ENCODE results near the gene FOLH1. TPM values are rescaled to one million over a fixed set of nuclear protein-coding genes. Genes with fewer than 3 reads are reported as not detected.

FOLH1 gene
- total RNA-seq, 4 donors from 2014 or later: 0.29 to 10.7 (median 0.46) TPM; not detected in 1

Other genes with a start within 250 kb of the FOLH1 start
- gene TRIM51G, start 224.7 kb downstream of the FOLH1 start, total RNA-seq: not detected
- not detected for gene TRIM49B, start 179.8 kb downstream of the FOLH1 start, total RNA-seq
- gene TRIM64C, start 149.5 kb downstream of the FOLH1 start, total RNA-seq: not detected